ENCODE data around the gene CDH11.

- no peak for TF ChIP-seq POLR2AphosphoS5 (IDR thresholded peaks at IDR 0.05; ENCODE audit: low read depth)
- TF ChIP-seq, protein P1, sequence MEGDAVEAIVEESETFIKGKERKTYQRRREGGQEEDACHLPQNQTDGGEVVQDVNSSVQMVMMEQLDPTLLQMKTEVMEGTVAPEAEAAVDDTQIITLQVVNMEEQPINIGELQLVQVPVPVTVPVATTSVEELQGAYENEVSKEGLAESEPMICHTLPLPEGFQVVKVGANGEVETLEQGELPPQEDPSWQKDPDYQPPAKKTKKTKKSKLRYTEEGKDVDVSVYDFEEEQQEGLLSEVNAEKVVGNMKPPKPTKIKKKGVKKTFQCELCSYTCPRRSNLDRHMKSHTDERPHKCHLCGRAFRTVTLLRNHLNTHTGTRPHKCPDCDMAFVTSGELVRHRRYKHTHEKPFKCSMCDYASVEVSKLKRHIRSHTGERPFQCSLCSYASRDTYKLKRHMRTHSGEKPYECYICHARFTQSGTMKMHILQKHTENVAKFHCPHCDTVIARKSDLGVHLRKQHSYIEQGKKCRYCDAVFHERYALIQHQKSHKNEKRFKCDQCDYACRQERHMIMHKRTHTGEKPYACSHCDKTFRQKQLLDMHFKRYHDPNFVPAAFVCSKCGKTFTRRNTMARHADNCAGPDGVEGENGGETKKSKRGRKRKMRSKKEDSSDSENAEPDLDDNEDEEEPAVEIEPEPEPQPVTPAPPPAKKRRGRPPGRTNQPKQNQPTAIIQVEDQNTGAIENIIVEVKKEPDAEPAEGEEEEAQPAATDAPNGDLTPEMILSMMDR (IDR thresholded peaks at IDR 0.05; ENCODE audit: insufficient read depth, low read length) = no peak
Observed at GRCh38 chr16:65095906-65096305, 26.0 kb downstream of the CDH11 start.
